Sigmoid colon (tissue), 4 donors: ENCODE results near the gene PPARA.

Experiments
- CTCF ChIP-seq, 4 experiments: fragments of 450-650 bp in 3 of 4; fragments of 200-600 bp in 1 of 4; IDR thresholded peaks; one replicate each; pipeline ENCODE4 v1.5.1; 2016 to 2019; ENCODE audit warnings: antibody characterized with exemption in 4 of 4, mild to moderate bottlenecking in 3 of 4, moderate library complexity in 2 of 4
- EP300 ChIP-seq, 4 donors: sonication (generic); formaldehyde crosslinking; IDR thresholded peaks; one replicate each; pipeline ENCODE4 v1.6.1; 2017; ENCODE audit warnings: antibody characterized with exemption in 4 of 4
- POLR2A ChIP-seq, 2 donors: fragments of 450-650 bp; IDR thresholded peaks; one replicate each; pipeline ENCODE4 v1.6.1; 2016; ENCODE audit warnings: antibody characterized with exemption in 2 of 2, mild to moderate bottlenecking in 2 of 2, moderate library complexity in 2 of 2
- POLR2AphosphoS5 ChIP-seq, 4 donors: sonication (generic); formaldehyde crosslinking; IDR thresholded peaks; one replicate each; pipeline ENCODE4 v1.6.1; 2017; ENCODE audit warnings: antibody characterized with exemption in 4 of 4

- TF ChIP-seq CTCF (IDR thresholded peaks at IDR 0.05) (no peak), EP300 (IDR thresholded peaks at IDR 0.05) (no peak), POLR2A (IDR thresholded peaks at IDR 0.05) (no peak), POLR2AphosphoS5 (IDR thresholded peaks at IDR 0.05) (no peak)
Observed at GRCh38 chr22:46103181-46103580, 47.1 kb upstream of the PPARA start.
